Activated CD4-positive, CD25-positive, alpha-beta regulatory T cell treated with anti-CD3 and anti-CD28 coated beads, Interleukin-2, amount 50 U/mL, for 72 hours (primary cell): ENCODE measurements around the gene CHMP1A.

Source experiments
- DNase-seq: peaks from one replicate; pipeline ENCODE4 v3.0.0; 2021

Gene CHMP1A

GRCh38 chr16:89621698-89622409 is 35.7 kb downstream of the CHMP1A start:
- no peak for DNase-seq

GRCh38 chr16:89621136-89621697 is 36.3 kb downstream of the CHMP1A start:
- no peak for DNase-seq

- no peak for DNase-seq
Measured at GRCh38 chr16:89620406-89620841, 37.1 kb downstream of the CHMP1A start.

- DNase-seq, result no peak
Measured at GRCh38 chr16:89619840-89620239, 37.7 kb downstream of the CHMP1A start.

- no peak for DNase-seq
Measured at GRCh38 chr16:89618109-89618998, 39.2 kb downstream of the CHMP1A start.

GRCh38 chr16:89617036-89617435 is 40.5 kb downstream of the CHMP1A start:
- DNase-seq, result no peak

- DNase-seq, result no peak
Measured at GRCh38 chr16:89616623-89617022, 40.9 kb downstream of the CHMP1A start.

- DNase-seq, result no peak
Measured at GRCh38 chr16:89615596-89616090, 41.9 kb downstream of the CHMP1A start.

GRCh38 chr16:89615176-89615575 is 42.3 kb downstream of the CHMP1A start:
- DNase-seq, result no peak

- no peak for DNase-seq
Measured at GRCh38 chr16:89613954-89614459, 43.5 kb downstream of the CHMP1A start.

GRCh38 chr16:89613231-89613953 is 44.1 kb downstream of the CHMP1A start, which contains the start of gene DPEP1:
Gene DPEP1, plus strand, starts transcription at chr16:89613642. Its CDS starts 16,769 bp downstream, at chr16:89630411.
- no peak for DNase-seq

- no peak for DNase-seq
Measured at GRCh38 chr16:89612415-89613166, 44.9 kb downstream of the CHMP1A start.

GRCh38 chr16:89610108-89610453 is 47.4 kb downstream of the CHMP1A start:
- no peak for DNase-seq

- DNase-seq, result no peak
Measured at GRCh38 chr16:89607937-89608740, 49.4 kb downstream of the CHMP1A start.

- no peak for DNase-seq
Measured at GRCh38 chr16:89607453-89607852, 50.1 kb downstream of the CHMP1A start.

- DNase-seq, result no peak
Measured at GRCh38 chr16:89606006-89606405, 51.5 kb downstream of the CHMP1A start.

- no peak for DNase-seq
Measured at GRCh38 chr16:89605186-89605970, 52.1 kb downstream of the CHMP1A start.

- no peak for DNase-seq
Measured at GRCh38 chr16:89604764-89605163, 52.7 kb downstream of the CHMP1A start.

- DNase-seq, result no peak
Measured at GRCh38 chr16:89602952-89603590, 54.4 kb downstream of the CHMP1A start.
